ENCODE data around the gene CCDC157. TPM values are rescaled to one million over a fixed set of nuclear protein-coding genes. Genes with fewer than 3 reads are reported as not detected.

CCDC157 gene
- total RNA-seq, 2 donors from 2014 or later = 6.7 to 9.4 TPM

DNA sequence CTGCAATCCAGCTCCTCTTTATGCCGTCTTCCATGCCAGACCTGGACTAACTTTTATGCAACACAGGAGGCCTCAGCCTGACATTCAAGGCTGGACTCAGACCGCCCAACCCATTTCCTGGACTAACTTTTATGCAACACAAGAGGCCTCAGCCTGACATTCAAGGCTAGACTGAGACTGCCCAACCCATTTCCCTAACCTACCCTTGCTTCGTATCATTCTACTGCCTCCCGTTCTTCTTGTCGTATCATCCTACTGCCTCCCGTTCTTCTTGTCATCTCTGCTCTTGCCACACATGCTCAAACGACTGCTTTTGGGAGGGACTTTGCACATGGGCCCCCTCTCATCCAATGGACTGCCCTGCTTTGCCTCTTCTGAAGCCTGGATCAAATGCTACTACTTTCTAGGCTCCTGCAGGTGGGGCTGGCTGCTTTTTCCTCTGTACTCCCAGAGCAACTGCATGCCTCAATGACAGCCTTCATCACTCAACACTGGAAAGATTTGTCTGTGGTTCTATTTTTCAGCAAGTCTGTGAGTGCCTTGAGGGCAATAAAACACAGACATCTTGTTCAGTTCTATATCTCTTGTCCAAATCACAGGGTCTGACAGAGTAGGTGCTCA lies 37.9 kb upstream of the CCDC157 start:
- Mint-ChIP-seq H3K27me3 (no peaks in the 10 kb centered on the region), H3K27ac (peak overlapping the region; percentile 86), H3K4me3 (peak overlapping the region; percentile 53), H3K4me1 (peaks cover 80% of the 10 kb centered on the region), H3K36me3 (ENCODE audit: low read depth) (peaks cover 8% of the 10 kb centered on the region)
- ATAC-seq (no peak), DNase-seq (no peak)
- H3K9me3 ChIP-seq (ENCODE audit: control insufficient read depth, low read length, poor library complexity, severe bottlenecking) = no peaks in the 10 kb centered on the region

DNA sequence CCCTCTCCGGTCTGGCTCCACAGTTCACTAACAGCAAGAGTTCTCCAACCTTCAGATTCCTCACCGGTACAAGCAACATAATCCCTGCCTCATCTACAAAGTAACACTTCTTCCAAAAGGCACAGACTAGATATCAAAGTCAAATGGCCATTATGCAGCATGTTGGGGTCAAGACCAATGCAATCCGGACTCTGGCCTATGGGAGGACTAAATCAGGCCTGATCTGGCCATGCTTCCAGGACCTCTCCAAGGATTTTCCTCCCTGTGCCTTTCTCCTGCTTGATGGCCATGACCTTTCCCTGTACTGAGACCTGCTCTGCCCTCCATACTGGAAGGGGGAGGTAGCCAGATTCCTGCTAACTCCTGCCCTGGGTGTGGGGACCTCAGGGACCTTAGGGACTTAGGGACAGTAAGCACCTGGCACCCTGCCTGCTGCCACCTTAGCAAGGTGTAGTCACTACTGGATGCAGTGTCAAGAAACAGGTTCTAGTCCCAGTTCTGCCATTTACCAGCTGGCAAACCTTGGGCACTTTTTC lies 36.7 kb upstream of the CCDC157 start:
- no peaks in the 10 kb centered on the region for H3K27me3 Mint-ChIP-seq
- H3K9me3 ChIP-seq (ENCODE audit: control insufficient read depth, low read length, poor library complexity, severe bottlenecking) = no peaks in the 10 kb centered on the region
- H3K27ac Mint-ChIP-seq = peak overlapping the region; percentile 86
- H3K4me3 Mint-ChIP-seq = no peak overlapping the region
- peaks cover 8% of the 10 kb centered on the region for H3K36me3 Mint-ChIP-seq (ENCODE audit: low read depth)
- peaks cover 83% of the 10 kb centered on the region for H3K4me1 Mint-ChIP-seq
- no peak for ATAC-seq
- DNase-seq = no peak

DNA sequence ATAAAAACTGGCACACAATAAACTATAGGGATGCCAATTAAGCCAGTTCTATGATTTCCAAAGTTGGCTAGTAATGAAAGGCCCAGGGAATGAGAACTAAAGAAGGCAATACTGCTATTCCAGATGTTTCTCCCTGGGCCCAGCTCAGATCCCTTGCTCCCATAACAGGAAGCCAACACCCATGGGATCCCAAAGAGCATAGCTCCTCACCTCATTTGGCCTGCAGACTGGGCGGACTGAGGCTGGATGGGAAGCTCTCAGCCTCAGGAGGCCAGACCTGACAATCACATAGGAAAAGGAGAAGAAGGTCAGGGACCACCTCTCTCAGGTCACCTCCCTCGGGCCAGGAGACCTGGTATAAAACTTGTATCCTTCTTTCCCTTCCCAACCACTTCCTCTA lies 35.3 kb upstream of the CCDC157 start:
- peaks cover 8% of the 10 kb centered on the region for H3K36me3 Mint-ChIP-seq (ENCODE audit: low read depth)
- H3K9me3 ChIP-seq (ENCODE audit: control insufficient read depth, low read length, poor library complexity, severe bottlenecking) = no peaks in the 10 kb centered on the region
- H3K4me1 Mint-ChIP-seq = peaks cover 78% of the 10 kb centered on the region
- peak overlapping the region; percentile 74 for H3K27ac Mint-ChIP-seq
- H3K27me3 Mint-ChIP-seq = no peaks in the 10 kb centered on the region
- ATAC-seq (no peak), DNase-seq (no peak)
- no peak overlapping the region for H3K4me3 Mint-ChIP-seq

DNA sequence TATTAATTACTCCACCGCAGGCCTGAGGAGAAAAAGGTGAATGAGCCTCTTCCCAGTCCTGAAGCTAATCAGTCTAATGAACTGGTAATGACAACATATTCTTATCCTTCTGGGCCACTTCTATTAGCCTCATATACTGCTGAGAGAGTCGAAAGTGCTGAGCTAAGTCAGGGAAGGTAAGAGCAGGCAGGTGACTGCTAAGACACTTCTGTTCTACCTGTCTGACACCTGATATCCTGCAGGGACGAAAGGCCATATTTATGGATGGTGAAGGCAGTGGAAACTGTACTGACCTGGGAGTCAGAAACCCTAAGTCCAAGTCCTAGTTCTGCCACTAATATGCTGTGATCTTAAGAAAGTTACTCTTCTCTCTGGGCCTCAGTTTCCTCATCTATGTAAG lies 33.6 kb upstream of the CCDC157 start:
- ATAC-seq (no peak), DNase-seq (no peak)
- Mint-ChIP-seq H3K27ac (peak overlapping the region; percentile 89), H3K4me1 (peaks cover 76% of the 10 kb centered on the region), H3K27me3 (no peaks in the 10 kb centered on the region), H3K4me3 (peak overlapping the region; percentile 96), H3K36me3 (ENCODE audit: low read depth) (peaks cover 8% of the 10 kb centered on the region)
- H3K9me3 ChIP-seq (ENCODE audit: control insufficient read depth, low read length, poor library complexity, severe bottlenecking) = no peaks in the 10 kb centered on the region

DNA sequence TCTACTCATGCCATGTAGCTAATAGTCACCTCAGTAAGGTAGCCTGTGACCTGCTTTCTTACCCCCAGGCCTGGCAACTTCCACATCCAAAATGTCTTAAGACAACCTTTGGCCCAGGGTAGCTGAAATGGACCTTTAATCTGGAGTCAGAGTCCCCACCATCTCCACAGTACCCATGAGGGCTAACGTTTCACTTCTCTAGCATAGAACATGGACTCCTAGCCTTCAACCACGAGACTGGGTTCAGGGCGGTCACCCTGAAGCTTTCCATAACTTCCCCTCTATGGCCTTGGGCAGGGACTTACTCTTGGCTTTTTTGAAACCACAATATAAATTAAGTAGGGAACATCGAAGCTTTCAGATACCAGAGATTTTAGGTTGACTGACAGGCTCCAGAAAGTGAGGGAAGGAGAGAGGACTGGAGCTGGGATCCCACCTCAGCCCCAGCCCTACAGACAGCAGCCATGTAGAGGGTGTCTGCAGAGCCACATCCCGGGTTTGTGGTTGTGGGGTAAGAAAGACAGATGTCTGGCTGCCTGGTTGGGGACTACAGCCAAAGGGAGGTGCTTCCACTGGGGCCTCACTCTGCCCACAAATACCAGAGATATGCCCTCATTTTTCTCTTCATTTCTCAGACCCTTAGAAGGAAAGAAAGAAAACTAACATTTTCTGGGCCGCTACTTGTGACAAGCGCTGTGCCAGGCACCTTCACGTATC lies 32.6 kb upstream of the CCDC157 start:
- Mint-ChIP-seq H3K4me3 (peak overlapping the region; percentile 96), H3K27ac (peak overlapping the region; percentile 89), H3K4me1 (peaks cover 68% of the 10 kb centered on the region), H3K27me3 (no peaks in the 10 kb centered on the region), H3K36me3 (ENCODE audit: low read depth) (peaks cover 3% of the 10 kb centered on the region)
- ATAC-seq (no peak), DNase-seq (peak in 1 of 3 donors; percentile 28)
- no peaks in the 10 kb centered on the region for H3K9me3 ChIP-seq (ENCODE audit: control insufficient read depth, low read length, poor library complexity, severe bottlenecking)

DNA sequence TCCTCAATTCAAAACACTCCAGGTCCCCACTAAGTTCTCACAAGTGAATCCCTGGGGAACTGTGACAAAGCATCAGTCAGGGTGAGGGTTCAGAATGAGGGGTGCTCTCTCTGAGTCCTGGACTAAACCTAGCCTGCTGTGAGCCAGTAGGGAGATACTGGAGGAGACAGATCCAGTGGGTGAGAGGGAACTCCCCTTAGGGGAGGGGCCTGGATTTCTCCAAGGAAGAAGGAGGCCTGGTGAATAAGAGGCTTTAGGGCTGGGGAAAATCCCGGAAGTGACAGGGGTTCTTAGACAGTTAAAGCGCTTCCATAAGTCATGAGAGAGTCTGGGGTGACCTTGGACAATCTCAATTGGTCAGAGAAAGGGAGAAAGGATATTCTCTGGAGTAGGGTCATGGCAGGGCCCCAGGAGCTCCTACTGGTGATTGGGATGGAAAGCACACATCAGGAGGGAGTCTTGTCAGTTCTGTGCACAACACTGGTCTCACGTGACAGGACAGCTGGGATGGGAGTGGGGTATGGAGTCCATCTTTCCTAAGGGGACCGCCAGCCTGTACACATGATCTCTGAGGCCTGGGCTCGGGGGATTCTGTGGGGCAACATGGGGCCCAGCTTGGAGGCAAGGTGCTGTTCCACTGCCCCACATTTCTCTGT lies 31.6 kb upstream of the CCDC157 start:
- ATAC-seq (no peak), DNase-seq (no peak)
- no peaks in the 10 kb centered on the region for H3K9me3 ChIP-seq (ENCODE audit: control insufficient read depth, low read length, poor library complexity, severe bottlenecking)
- Mint-ChIP-seq H3K36me3 (ENCODE audit: low read depth) (no peaks in the 10 kb centered on the region), H3K4me3 (peak overlapping the region; percentile 96), H3K27me3 (no peaks in the 10 kb centered on the region), H3K27ac (peak overlapping the region; percentile 89), H3K4me1 (peaks cover 59% of the 10 kb centered on the region)

DNA sequence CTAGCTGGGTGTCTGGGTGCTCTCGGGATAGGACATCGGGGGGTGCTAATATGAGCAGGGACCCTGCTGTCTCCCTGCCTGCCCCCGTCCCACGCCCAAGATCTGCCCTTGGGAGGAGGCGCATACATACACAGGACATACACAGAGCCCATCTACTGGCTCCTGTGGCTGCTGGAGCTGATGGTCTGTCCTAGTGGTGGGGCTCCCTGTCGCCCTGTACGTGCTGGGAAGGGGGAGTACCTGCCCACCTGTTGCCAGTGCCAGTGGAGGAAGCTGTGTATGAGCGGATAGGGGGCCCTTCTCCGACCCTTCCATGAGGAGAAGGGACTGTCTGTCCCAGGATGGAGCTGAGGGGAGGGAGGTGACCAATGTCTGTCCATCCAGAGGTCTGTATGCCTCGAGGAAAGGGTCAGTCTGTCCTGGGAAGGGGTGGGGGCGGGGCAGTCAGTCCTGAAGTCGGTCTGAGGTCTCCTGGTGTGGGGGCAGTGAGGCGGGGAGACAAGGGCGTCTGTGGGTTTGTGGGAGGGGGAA lies 31.0 kb upstream of the CCDC157 start:
- no peak for ATAC-seq
- no peak for DNase-seq
- Mint-ChIP-seq H3K4me1 (peaks cover 58% of the 10 kb centered on the region), H3K27ac (peak overlapping the region; percentile 89), H3K27me3 (no peaks in the 10 kb centered on the region), H3K36me3 (ENCODE audit: low read depth) (peaks cover 2% of the 10 kb centered on the region), H3K4me3 (peak overlapping the region; percentile 96)
- H3K9me3 ChIP-seq (ENCODE audit: control insufficient read depth, low read length, poor library complexity, severe bottlenecking) = no peaks in the 10 kb centered on the region

DNA sequence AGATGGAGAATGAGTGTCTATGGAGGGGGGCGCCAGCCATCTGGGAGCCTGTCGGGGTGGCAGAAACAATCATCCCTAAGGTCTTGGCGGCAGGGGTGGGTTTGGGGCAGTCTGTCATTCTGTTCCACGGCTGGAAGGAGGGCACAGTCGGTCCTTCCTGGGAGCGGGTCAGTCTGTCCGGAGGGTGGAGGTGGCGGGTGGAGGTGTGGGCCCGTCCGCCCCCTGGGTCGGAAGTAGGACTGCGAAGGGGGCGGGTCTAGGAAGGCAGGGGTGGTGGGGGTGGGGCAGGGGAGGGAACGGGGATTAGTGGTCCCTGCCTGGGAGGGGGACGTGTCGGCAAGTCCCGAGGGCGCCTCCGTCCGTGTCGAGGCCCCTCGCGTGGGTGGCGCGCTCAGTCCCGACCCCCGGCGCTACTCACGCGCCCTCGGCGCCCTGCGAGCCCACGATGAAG lies 30.5 kb upstream of the CCDC157 start:
- no peak for ATAC-seq
- Mint-ChIP-seq H3K27ac (peak overlapping the region; percentile 89), H3K4me1 (peaks cover 53% of the 10 kb centered on the region), H3K27me3 (no peaks in the 10 kb centered on the region), H3K4me3 (peak overlapping the region; percentile 96), H3K36me3 (ENCODE audit: low read depth) (peaks cover 2% of the 10 kb centered on the region)
- no peaks in the 10 kb centered on the region for H3K9me3 ChIP-seq (ENCODE audit: control insufficient read depth, low read length, poor library complexity, severe bottlenecking)
- peak in 2 of 3 donors; percentile 17 to 32 for DNase-seq

DNA sequence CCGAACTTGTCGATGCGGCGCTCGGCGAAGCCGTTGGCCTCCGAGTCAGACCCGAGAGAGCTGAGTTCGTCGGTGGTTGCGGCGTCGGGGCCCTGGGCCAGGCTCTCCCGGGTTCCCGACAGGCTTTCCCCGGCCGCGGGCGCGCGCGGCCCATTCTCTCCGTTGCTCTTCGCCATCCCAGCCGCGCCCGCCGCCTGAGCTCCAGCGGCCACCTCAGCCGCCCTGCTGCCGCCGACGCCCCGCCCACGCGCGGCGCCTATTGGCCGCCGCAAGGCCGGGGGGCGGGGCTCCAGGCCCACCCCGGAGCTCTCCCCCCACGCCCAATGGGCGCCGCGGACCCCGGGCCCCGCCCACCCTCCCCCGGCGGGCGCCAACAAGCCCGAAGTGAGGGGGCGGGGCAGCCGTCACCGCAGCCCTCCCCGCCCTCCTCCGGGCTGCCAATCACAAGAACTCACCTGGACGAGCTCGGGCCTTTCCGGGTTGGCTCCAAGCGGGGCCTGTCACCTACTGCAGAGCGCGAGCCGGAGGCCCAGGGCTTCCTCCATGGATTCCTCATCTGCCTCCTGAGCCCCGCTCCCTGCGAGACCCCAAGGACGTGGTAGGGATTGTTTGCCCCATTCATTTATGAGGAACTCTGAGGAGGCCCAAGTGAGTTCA lies 30.0 kb upstream of the CCDC157 start, which contains the start of gene TBC1D10A:
Gene TBC1D10A, minus strand, starts transcription at position 236 of the 657 bp plus-strand sequence. Its CDS starts 60 bp downstream, at position 176.
- H3K9me3 ChIP-seq (ENCODE audit: control insufficient read depth, low read length, poor library complexity, severe bottlenecking) = no peaks in the 10 kb centered on the region
- Mint-ChIP-seq H3K36me3 (ENCODE audit: low read depth) (peaks cover 2% of the 10 kb centered on the region), H3K4me1 (peaks cover 49% of the 10 kb centered on the region), H3K27ac (peak within 1 kb of the TSS; percentile 93), H3K27me3 (no peaks in the 10 kb centered on the region), H3K4me3 (peak within 1 kb of the TSS; percentile 96)
- ATAC-seq (peak; percentile 91), DNase-seq (peak; percentile 87 to 98 (median 97))

DNA sequence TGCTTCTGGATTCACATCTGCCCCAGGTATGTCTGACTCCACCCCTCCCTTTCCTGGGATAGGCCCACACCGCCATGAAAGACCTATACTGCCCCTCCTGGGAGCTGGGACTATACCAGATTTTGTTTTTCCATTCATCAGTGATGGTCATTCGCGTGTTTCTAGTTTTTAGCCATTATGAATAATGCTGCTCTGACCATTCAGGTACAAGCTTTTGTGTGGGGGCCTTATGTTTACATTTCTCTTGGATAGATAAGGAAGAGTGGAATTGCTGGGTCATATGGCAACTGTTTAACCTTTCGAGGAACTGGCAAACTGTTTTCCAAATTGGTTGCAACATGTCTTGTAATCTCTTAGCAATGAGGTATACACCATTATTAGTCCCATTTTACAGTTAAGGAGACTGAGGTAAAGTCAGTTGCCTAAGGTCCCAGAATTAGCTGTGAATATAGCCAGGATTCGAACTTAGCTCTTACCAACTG lies 28.9 kb upstream of the CCDC157 start:
- H3K27ac Mint-ChIP-seq = peak overlapping the region; percentile 93
- H3K4me1 Mint-ChIP-seq = peaks cover 45% of the 10 kb centered on the region
- H3K4me3 Mint-ChIP-seq = peak overlapping the region; percentile 41
- H3K9me3 ChIP-seq (ENCODE audit: control insufficient read depth, low read length, poor library complexity, severe bottlenecking) = no peaks in the 10 kb centered on the region
- peaks cover 2% of the 10 kb centered on the region for H3K36me3 Mint-ChIP-seq (ENCODE audit: low read depth)
- ATAC-seq (no peak), DNase-seq (no peak)
- no peaks in the 10 kb centered on the region for H3K27me3 Mint-ChIP-seq

DNA sequence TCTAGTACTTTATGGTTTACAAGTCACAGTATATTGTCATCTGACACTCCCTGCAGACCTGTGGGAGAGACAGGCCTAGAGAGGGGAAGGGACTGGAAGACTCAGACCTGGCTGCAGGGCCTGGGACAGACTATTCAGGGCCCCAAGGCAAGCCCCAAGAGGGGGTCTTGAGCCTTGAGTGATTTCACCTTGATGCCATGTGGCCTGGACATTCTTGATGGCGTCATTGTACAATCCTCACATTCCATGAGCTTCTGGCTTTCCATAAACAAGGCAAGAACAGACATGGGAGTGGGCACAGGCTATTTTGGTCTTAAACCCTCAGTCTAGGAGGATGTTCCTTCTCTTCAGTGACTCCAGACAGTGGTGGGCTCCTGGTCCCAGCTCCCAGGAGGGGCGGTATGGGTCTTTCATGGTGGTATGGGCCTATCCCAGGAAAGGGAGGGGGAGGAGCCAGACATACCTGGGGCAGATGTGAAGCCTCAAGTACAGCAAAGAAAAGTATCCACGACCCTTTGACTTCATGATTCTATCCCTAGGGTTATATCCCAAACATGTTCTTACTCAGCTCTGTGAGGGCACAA lies 28.2 kb upstream of the CCDC157 start:
- no peaks in the 10 kb centered on the region for H3K27me3 Mint-ChIP-seq
- no peaks in the 10 kb centered on the region for H3K9me3 ChIP-seq (ENCODE audit: control insufficient read depth, low read length, poor library complexity, severe bottlenecking)
- no peak overlapping the region for H3K4me3 Mint-ChIP-seq
- ATAC-seq (no peak), DNase-seq (no peak)
- H3K27ac Mint-ChIP-seq = peak overlapping the region; percentile 93
- H3K4me1 Mint-ChIP-seq = peaks cover 39% of the 10 kb centered on the region
- H3K36me3 Mint-ChIP-seq (ENCODE audit: low read depth) = peaks cover 2% of the 10 kb centered on the region

DNA sequence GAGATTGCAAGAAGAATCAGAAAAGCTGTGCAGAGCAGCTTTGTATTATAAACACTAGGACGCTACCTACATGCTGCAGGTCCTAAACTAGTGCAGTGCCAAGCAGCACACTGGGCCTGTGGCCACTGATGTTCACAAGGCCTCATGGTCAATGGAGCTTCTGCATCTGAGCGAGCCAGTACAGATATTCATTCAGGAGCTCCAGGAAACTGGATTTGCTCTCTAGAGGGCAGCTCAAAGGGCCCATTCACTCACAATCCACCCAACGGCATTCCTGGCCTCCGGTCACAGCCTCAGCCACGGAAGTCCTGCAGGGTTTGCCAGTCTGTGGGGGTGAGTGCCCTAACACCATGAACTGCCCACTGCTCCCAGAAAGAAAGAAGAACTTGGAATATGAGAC lies 24.3 kb upstream of the CCDC157 start:
- peaks cover 10% of the 10 kb centered on the region for H3K4me1 Mint-ChIP-seq
- ATAC-seq = no peak
- H3K36me3 Mint-ChIP-seq (ENCODE audit: low read depth) = peaks cover 5% of the 10 kb centered on the region
- no peaks in the 10 kb centered on the region for H3K27me3 Mint-ChIP-seq
- peak overlapping the region; percentile 37 for H3K27ac Mint-ChIP-seq
- no peak for DNase-seq
- H3K9me3 ChIP-seq (ENCODE audit: control insufficient read depth, low read length, poor library complexity, severe bottlenecking) = no peaks in the 10 kb centered on the region
- H3K4me3 Mint-ChIP-seq = peak overlapping the region; percentile 36

Data from T-helper 17 cell (primary cell).